Measurements from ENCODE around the gene KSR1.

DNA sequence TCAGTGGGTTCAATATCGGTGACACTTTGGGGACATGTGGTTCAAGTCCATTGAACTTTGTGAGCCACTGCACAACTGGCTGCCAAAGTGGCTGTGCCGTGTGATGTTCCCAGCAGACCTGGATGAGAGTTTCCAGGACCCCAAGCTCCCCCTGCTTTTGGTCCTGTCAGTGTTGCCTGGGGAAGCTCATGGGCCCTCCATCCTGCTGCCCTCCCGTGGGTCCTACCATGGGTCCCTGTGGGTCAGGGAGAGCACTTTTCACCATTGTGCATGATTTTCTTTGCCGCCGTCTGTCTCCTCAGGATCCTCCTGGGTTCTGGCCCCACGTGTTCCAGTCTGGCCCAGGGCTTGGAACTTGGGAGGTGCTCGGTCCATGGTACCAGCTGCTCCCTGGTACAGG lies 212.9 kb downstream of the KSR1 start:
- TF ChIP-seq, protein P1, sequence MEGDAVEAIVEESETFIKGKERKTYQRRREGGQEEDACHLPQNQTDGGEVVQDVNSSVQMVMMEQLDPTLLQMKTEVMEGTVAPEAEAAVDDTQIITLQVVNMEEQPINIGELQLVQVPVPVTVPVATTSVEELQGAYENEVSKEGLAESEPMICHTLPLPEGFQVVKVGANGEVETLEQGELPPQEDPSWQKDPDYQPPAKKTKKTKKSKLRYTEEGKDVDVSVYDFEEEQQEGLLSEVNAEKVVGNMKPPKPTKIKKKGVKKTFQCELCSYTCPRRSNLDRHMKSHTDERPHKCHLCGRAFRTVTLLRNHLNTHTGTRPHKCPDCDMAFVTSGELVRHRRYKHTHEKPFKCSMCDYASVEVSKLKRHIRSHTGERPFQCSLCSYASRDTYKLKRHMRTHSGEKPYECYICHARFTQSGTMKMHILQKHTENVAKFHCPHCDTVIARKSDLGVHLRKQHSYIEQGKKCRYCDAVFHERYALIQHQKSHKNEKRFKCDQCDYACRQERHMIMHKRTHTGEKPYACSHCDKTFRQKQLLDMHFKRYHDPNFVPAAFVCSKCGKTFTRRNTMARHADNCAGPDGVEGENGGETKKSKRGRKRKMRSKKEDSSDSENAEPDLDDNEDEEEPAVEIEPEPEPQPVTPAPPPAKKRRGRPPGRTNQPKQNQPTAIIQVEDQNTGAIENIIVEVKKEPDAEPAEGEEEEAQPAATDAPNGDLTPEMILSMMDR (IDR thresholded peaks at IDR 0.05), result no peak
- TF ChIP-seq POLR2A (IDR thresholded peaks at IDR 0.05) (no peak), POLR2AphosphoS5 (IDR thresholded peaks at IDR 0.05) (no peak)

All from breast epithelium (tissue), 3 donors.